GM23338 (cell line): ENCODE measurements around the gene MCTP2. TPM values are rescaled to one million over a fixed set of nuclear protein-coding genes. Genes with fewer than 3 reads are reported as not detected.

Experiments used
- ATAC-seq: fragments of 200-7000 bp; cut with Tn5 transposase; 3 replicates; pipeline ENCODE4 v1.9.1; 2020
- DNase-seq: peaks from one replicate; pipeline ENCODE4 v3.0.0-alpha.2; 2015; ENCODE audit warnings: low spot score
- H2AFZ ChIP-seq: fragments of 200-600 bp; sonication (generic); 2 replicates; pipeline ENCODE4 v1.8.0; 2016; ENCODE audit warnings: antibody characterized with exemption, mild to moderate bottlenecking, moderate library complexity
- H3F3A ChIP-seq: fragments of 200-600 bp; sonication (generic); replicated peaks from 2 replicates; pipeline ENCODE4 v1.8.0; 2017; ENCODE audit warnings: antibody characterized with exemption, mixed run types, low read depth
- H3K27ac ChIP-seq: fragments of 200-600 bp; sonication (generic); 2 replicates; pipeline ENCODE4 v1.6.1; 2016; ENCODE audit warnings: low read depth
- H3K27me3 ChIP-seq: fragments of 200-600 bp; sonication (generic); 2 replicates; pipeline ENCODE4 v1.8.0; 2016; ENCODE audit warnings: mild to moderate bottlenecking, mixed run types, moderate library complexity; ENCODE audit not compliant: insufficient read depth
- H3K36me3 ChIP-seq: fragments of 200-600 bp; sonication (generic); 2 replicates; pipeline ENCODE4 v1.8.0; 2016; ENCODE audit warnings: mild to moderate bottlenecking; ENCODE audit not compliant: insufficient read depth
- H3K4me1 ChIP-seq: fragments of 200-600 bp; sonication (generic); 2 replicates; pipeline ENCODE4 v1.8.0; 2016; ENCODE audit warnings: mild to moderate bottlenecking, moderate library complexity; ENCODE audit not compliant: insufficient read depth
- H3K4me2 ChIP-seq: fragments of 200-600 bp; sonication (generic); 2 replicates; pipeline ENCODE4 v1.7.1; 2017; ENCODE audit warnings: mixed run types
- H3K4me3 ChIP-seq: fragments of 200-600 bp; sonication (generic); 2 replicates; pipeline ENCODE4 v1.6.1; 2016; ENCODE audit warnings: mixed run types
- H3K79me2 ChIP-seq: fragments of 200-600 bp; sonication (generic); replicated peaks from 2 replicates; pipeline ENCODE4 v1.8.0; 2017; ENCODE audit warnings: mild to moderate bottlenecking; ENCODE audit not compliant: insufficient read depth
- H3K9me2 ChIP-seq: fragments of 200-600 bp; sonication (generic); 2 replicates; pipeline ENCODE4 v1.8.0; 2017; ENCODE audit not compliant: insufficient read depth
- H4K20me1 ChIP-seq: fragments of 200-600 bp; sonication (generic); replicated peaks from 2 replicates; pipeline ENCODE4 v1.8.0; 2017; ENCODE audit warnings: mild to moderate bottlenecking; ENCODE audit not compliant: insufficient read depth
- H3K27ac Mint-ChIP-seq: 2 replicates; pipeline ENCODE4 v1.8.0; 2020; ENCODE audit warnings: inconsistent platforms, mild to moderate bottlenecking, moderate library complexity, mixed read lengths
- H3K27me3 Mint-ChIP-seq: 3 replicates; pipeline ENCODE4 v1.8.0; 2022; ENCODE audit warnings: low read depth, mild to moderate bottlenecking, moderate library complexity, mixed read lengths, inconsistent platforms; ENCODE audit not compliant: insufficient read depth, poor library complexity
- H3K36me3 Mint-ChIP-seq: 3 replicates; pipeline ENCODE4 v1.8.0; 2021; ENCODE audit warnings: low read depth, mild to moderate bottlenecking, inconsistent platforms, moderate library complexity, mixed read lengths
- H3K4me1 Mint-ChIP-seq: 3 replicates; pipeline ENCODE4 v1.8.0; 2020; ENCODE audit warnings: mild to moderate bottlenecking, inconsistent platforms, mixed read lengths
- H3K4me3 Mint-ChIP-seq: 3 replicates; pipeline ENCODE4 v1.8.0; 2021; ENCODE audit warnings: moderate library complexity, mild to moderate bottlenecking, inconsistent platforms, mixed read lengths
- H3K9me3 Mint-ChIP-seq: 3 replicates; pipeline ENCODE4 v1.8.0; 2020; ENCODE audit warnings: moderate library complexity, mild to moderate bottlenecking, inconsistent platforms, mixed read lengths
- CREB1 ChIP-seq: fragments of 250-450 bp; sonication (Bioruptor Pico); IDR thresholded peaks from 2 replicates; pipeline ENCODE4 v1.5.0; 2020; ENCODE audit warnings: low read depth, mild to moderate bottlenecking, moderate library complexity
- EZH2 ChIP-seq: fragments of 200-600 bp; sonication (generic); IDR thresholded peaks from one replicate; pipeline ENCODE4 v1.8.0; 2017; ENCODE audit warnings: antibody characterized with exemption, mild to moderate bottlenecking, low read depth; ENCODE audit not compliant: unreplicated experiment
- EZH2phosphoT487 ChIP-seq: fragments of 200-600 bp; sonication (generic); IDR thresholded peaks from one replicate; pipeline ENCODE4 v1.8.1; 2018; ENCODE audit warnings: antibody characterized with exemption; ENCODE audit not compliant: unreplicated experiment
- JUNB ChIP-seq: IDR thresholded peaks from one replicate; pipeline ENCODE4 v1.6.1; 2016; ENCODE audit warnings: antibody characterized with exemption; ENCODE audit not compliant: unreplicated experiment
- NANOG ChIP-seq: IDR thresholded peaks from 2 replicates; pipeline ENCODE4 v1.6.1; 2016; ENCODE audit warnings: antibody characterized with exemption, borderline replicate concordance
- POLR2AphosphoS5 ChIP-seq: IDR thresholded peaks from 2 replicates; pipeline ENCODE4 v1.6.1; 2016; ENCODE audit warnings: antibody characterized with exemption, low read depth
- STAT1 ChIP-seq: IDR thresholded peaks from one replicate; pipeline ENCODE4 v1.6.1; 2016; ENCODE audit warnings: antibody characterized with exemption; ENCODE audit not compliant: unreplicated experiment
- ZNF114 ChIP-seq: fragments of 250-450 bp; sonication (Bioruptor Pico); IDR thresholded peaks from 2 replicates; pipeline ENCODE4 v1.5.0; 2020; ENCODE audit warnings: mild to moderate bottlenecking, moderate library complexity
- polyA plus RNA-seq: library from polyadenylated mRNA; unstranded; fragments of >200 nt; fragmentation: Nextera tagmentation; extraction: Ambion mirVana; gene quantifications from 2 replicates; pipeline ENCODE4 v1.2.1, GENCODE V29; 2016
- total RNA-seq: library from RNA; depleted of rRNA; stranded (reverse); fragments of >200 nt; shearing (Covaris generic); gene quantifications from 2 replicates; pipeline ENCODE4 v1.2.3, GENCODE V29; 2014
- TF ChIP-seq, protein P1 (sequence below), 2 experiments: fragments of 200-600 bp in 1 of 2; sonication (generic) in 1 of 2; conservative IDR thresholded peaks; 2 replicates each; pipeline versions ENCODE4 v1.5.1 to v1.6.1; 2016 to 2017; ENCODE audit warnings: antibody characterized with exemption in 2 of 2, low read depth in 2 of 2, mild to moderate bottlenecking in 2 of 2, moderate library complexity in 1 of 2
- TF ChIP-seq, protein P2 (sequence below): IDR thresholded peaks from one replicate; pipeline ENCODE4 v1.6.1; 2018; ENCODE audit warnings: antibody characterized with exemption; ENCODE audit not compliant: unreplicated experiment
- TF ChIP-seq, protein P3 (sequence below): IDR thresholded peaks from 2 replicates; pipeline ENCODE4 v1.6.1; 2016; ENCODE audit warnings: antibody characterized with exemption
- TF ChIP-seq, protein P4 (sequence below): fragments of 250-450 bp; sonication (Bioruptor Pico); IDR thresholded peaks from 2 replicates; pipeline ENCODE4 v1.5.0; 2020; ENCODE audit warnings: mild to moderate bottlenecking, moderate library complexity

Gene MCTP2
- total and polyA plus RNA-seq, 2 experiments from 2014 or later: 1.8 to 5.5 TPM

DNA sequence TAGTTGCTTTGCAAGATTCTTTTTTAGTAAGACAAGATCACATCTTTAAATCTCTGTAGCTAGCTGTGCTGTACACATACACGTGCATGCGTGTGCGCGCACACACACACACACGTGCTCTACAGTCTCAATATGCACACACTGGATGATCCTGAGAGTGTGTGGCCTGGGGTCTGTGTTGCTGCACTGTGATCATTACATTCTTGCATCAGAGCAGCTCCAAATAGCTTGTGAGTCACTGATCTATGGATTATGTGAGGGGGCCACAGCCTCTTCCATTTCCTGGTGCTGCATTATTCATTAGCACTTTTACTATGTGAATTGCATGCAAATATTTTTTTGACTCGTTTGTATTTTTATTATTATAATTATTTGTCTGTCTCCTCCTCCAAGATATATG, 34.6 kb downstream of the MCTP2 start:
- no peak overlapping the region for H3K4me2 ChIP-seq
- 0 out of 2 replicates have a peak, but pooled peaks cover 2% of the 10 kb centered on the region for H3K9me2 ChIP-seq
- H2AFZ ChIP-seq: no peak overlapping the region
- Mint-ChIP-seq H3K4me1 (0 out of 3 replicates have a peak, but pooled peaks cover 4% of the 10 kb centered on the region), H3K36me3 (no peaks in the 10 kb centered on the region), H3K4me3 (no peak overlapping the region), H3K27me3 (no peaks in the 10 kb centered on the region), H3K27ac (no peak overlapping the region), H3K9me3 (no peaks in the 10 kb centered on the region)
- no peaks in the 10 kb centered on the region for H3F3A ChIP-seq
- DNase-seq (no peak), ATAC-seq (no peak)
- H3K27me3 ChIP-seq: no peaks in the 10 kb centered on the region
- TF ChIP-seq NANOG: no peak
- no peak for TF ChIP-seq EZH2
- no peak for TF ChIP-seq CREB1 (CRISPR knock-in tag)
- TF ChIP-seq, protein P1, sequence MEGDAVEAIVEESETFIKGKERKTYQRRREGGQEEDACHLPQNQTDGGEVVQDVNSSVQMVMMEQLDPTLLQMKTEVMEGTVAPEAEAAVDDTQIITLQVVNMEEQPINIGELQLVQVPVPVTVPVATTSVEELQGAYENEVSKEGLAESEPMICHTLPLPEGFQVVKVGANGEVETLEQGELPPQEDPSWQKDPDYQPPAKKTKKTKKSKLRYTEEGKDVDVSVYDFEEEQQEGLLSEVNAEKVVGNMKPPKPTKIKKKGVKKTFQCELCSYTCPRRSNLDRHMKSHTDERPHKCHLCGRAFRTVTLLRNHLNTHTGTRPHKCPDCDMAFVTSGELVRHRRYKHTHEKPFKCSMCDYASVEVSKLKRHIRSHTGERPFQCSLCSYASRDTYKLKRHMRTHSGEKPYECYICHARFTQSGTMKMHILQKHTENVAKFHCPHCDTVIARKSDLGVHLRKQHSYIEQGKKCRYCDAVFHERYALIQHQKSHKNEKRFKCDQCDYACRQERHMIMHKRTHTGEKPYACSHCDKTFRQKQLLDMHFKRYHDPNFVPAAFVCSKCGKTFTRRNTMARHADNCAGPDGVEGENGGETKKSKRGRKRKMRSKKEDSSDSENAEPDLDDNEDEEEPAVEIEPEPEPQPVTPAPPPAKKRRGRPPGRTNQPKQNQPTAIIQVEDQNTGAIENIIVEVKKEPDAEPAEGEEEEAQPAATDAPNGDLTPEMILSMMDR (conservative IDR thresholded peaks at IDR 0.05; ENCODE audit: low read depth in 2 of 2): no peak
- TF ChIP-seq, protein P2, sequence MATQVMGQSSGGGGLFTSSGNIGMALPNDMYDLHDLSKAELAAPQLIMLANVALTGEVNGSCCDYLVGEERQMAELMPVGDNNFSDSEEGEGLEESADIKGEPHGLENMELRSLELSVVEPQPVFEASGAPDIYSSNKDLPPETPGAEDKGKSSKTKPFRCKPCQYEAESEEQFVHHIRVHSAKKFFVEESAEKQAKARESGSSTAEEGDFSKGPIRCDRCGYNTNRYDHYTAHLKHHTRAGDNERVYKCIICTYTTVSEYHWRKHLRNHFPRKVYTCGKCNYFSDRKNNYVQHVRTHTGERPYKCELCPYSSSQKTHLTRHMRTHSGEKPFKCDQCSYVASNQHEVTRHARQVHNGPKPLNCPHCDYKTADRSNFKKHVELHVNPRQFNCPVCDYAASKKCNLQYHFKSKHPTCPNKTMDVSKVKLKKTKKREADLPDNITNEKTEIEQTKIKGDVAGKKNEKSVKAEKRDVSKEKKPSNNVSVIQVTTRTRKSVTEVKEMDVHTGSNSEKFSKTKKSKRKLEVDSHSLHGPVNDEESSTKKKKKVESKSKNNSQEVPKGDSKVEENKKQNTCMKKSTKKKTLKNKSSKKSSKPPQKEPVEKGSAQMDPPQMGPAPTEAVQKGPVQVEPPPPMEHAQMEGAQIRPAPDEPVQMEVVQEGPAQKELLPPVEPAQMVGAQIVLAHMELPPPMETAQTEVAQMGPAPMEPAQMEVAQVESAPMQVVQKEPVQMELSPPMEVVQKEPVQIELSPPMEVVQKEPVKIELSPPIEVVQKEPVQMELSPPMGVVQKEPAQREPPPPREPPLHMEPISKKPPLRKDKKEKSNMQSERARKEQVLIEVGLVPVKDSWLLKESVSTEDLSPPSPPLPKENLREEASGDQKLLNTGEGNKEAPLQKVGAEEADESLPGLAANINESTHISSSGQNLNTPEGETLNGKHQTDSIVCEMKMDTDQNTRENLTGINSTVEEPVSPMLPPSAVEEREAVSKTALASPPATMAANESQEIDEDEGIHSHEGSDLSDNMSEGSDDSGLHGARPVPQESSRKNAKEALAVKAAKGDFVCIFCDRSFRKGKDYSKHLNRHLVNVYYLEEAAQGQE: no peak
- TF ChIP-seq ZNF114: no peak
- TF ChIP-seq, protein P3, sequence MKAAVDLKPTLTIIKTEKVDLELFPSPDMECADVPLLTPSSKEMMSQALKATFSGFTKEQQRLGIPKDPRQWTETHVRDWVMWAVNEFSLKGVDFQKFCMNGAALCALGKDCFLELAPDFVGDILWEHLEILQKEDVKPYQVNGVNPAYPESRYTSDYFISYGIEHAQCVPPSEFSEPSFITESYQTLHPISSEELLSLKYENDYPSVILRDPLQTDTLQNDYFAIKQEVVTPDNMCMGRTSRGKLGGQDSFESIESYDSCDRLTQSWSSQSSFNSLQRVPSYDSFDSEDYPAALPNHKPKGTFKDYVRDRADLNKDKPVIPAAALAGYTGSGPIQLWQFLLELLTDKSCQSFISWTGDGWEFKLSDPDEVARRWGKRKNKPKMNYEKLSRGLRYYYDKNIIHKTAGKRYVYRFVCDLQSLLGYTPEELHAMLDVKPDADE: no peak
- no peak for TF ChIP-seq POLR2AphosphoS5
- TF ChIP-seq JUNB: no peak
- TF ChIP-seq STAT1: no peak
- TF ChIP-seq, protein P4, sequence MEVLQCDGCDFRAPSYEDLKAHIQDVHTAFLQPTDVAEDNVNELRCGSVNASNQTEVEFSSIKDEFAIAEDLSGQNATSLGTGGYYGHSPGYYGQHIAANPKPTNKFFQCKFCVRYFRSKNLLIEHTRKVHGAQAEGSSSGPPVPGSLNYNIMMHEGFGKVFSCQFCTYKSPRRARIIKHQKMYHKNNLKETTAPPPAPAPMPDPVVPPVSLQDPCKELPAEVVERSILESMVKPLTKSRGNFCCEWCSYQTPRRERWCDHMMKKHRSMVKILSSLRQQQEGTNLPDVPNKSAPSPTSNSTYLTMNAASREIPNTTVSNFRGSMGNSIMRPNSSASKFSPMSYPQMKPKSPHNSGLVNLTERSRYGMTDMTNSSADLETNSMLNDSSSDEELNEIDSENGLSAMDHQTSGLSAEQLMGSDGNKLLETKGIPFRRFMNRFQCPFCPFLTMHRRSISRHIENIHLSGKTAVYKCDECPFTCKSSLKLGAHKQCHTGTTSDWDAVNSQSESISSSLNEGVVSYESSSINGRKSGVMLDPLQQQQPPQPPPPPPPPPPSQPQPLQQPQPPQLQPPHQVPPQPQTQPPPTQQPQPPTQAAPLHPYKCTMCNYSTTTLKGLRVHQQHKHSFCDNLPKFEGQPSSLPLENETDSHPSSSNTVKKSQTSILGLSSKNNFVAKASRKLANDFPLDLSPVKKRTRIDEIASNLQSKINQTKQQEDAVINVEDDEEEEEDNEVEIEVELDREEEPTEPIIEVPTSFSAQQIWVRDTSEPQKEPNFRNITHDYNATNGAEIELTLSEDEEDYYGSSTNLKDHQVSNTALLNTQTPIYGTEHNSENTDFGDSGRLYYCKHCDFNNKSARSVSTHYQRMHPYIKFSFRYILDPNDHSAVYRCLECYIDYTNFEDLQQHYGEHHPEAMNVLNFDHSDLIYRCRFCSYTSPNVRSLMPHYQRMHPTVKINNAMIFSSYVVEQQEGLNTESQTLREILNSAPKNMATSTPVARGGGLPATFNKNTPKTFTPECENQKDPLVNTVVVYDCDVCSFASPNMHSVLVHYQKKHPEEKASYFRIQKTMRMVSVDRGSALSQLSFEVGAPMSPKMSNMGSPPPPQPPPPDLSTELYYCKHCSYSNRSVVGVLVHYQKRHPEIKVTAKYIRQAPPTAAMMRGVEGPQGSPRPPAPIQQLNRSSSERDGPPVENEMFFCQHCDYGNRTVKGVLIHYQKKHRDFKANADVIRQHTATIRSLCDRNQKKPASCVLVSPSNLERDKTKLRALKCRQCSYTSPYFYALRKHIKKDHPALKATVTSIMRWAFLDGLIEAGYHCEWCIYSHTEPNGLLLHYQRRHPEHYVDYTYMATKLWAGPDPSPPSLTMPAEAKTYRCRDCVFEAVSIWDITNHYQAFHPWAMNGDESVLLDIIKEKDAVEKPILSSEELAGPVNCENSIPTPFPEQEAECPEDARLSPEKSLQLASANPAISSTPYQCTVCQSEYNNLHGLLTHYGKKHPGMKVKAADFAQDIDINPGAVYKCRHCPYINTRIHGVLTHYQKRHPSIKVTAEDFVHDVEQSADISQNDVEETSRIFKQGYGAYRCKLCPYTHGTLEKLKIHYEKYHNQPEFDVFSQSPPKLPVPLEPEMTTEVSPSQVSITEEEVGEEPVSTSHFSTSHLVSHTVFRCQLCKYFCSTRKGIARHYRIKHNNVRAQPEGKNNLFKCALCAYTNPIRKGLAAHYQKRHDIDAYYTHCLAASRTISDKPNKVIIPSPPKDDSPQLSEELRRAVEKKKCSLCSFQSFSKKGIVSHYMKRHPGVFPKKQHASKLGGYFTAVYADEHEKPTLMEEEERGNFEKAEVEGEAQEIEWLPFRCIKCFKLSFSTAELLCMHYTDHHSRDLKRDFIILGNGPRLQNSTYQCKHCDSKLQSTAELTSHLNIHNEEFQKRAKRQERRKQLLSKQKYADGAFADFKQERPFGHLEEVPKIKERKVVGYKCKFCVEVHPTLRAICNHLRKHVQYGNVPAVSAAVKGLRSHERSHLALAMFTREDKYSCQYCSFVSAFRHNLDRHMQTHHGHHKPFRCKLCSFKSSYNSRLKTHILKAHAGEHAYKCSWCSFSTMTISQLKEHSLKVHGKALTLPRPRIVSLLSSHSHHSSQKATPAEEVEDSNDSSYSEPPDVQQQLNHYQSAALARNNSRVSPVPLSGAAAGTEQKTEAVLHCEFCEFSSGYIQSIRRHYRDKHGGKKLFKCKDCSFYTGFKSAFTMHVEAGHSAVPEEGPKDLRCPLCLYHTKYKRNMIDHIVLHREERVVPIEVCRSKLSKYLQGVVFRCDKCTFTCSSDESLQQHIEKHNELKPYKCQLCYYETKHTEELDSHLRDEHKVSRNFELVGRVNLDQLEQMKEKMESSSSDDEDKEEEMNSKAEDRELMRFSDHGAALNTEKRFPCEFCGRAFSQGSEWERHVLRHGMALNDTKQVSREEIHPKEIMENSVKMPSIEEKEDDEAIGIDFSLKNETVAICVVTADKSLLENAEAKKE (CRISPR knock-in tag): no peak
- no peak for TF ChIP-seq EZH2phosphoT487
- no peak overlapping the region for H3K27ac ChIP-seq
- H3K4me3 ChIP-seq: no peak overlapping the region
- no peaks in the 10 kb centered on the region; the same call in 1 of the 2 replicates for H3K36me3 ChIP-seq
- H4K20me1 ChIP-seq: no peaks in the 10 kb centered on the region
- H3K4me1 ChIP-seq: no peaks in the 10 kb centered on the region
- H3K79me2 ChIP-seq: no peaks in the 10 kb centered on the region
